Panc1 (cell line): ENCODE measurements around the gene VCP.

Source experiments
- CTCF ChIP-seq: fragments of 450-650 bp; IDR thresholded peaks from 2 replicates; pipeline ENCODE4 v1.5.1; 2017; ENCODE audit warnings: mild to moderate bottlenecking
- POLR2AphosphoS5 ChIP-seq: IDR thresholded peaks from 2 replicates; pipeline ENCODE4 v1.6.1; 2012; ENCODE audit warnings: mild to moderate bottlenecking, low read depth, low read length, moderate library complexity
- SIN3A ChIP-seq: IDR thresholded peaks from 2 replicates; pipeline ENCODE4 v1.6.1; 2012; ENCODE audit warnings: low read depth, mild to moderate bottlenecking, low read length, moderate library complexity, borderline replicate concordance; ENCODE audit not compliant: insufficient read depth

- no peak for TF ChIP-seq CTCF
- no peak for TF ChIP-seq SIN3A
- no peak for TF ChIP-seq POLR2AphosphoS5
Measured at GRCh38 chr9:35110327-35110761, 37.9 kb upstream of the VCP start.
